ENCODE data around the gene AP3S2. TPM values are rescaled to one million over a fixed set of nuclear protein-coding genes. Genes with fewer than 3 reads are reported as not detected.

The AP3S2 gene
- total RNA-seq, 1 donor from 2014 or later: 16.0 TPM

DNA sequence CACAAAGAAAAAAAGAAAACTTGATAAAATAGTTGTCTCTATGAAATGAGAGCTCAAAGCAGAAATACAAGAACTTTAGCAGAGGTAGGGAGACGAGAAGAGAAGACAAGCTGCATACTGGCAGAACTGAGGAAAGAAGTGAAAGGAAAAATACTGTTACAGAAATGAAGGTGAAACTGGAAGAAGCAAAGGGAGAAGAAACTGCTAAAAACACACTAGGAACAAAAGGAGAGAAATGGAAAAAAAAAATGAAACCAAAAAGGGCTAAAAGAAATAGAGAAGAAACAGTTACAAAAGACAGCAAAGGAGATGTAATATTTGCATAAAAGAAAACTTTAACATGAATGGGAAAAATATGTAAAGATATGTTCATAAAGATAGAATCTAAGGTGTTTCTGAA lies 51.8 kb downstream of the AP3S2 start:
- Histone ChIP-seq H3K4me3 (no peak overlapping the region), H3K4me1 (peaks cover 0 to 21% of the 10 kb centered on the region in 2 donors), H3K36me3 (peaks cover 0 to 3% of the 10 kb centered on the region in 2 donors), H3K27ac (no peak overlapping the region), H3K9me3 (no peaks in the 10 kb centered on the region), H3K27me3 (no peaks in the 10 kb centered on the region)
- intact Hi-C loops (cut with DNase I): no loop called here
- TF ChIP-seq CTCF (IDR thresholded peaks at IDR 0.05): no peak
- no peak for DNase-seq (ENCODE audit: low spot score in 2 of 2)

- Histone ChIP-seq H3K27ac (no peak overlapping the region), H3K4me1 (peaks cover 3 to 25% of the 10 kb centered on the region in 2 donors), H3K27me3 (no peaks in the 10 kb centered on the region), H3K4me3 (no peak overlapping the region), H3K9me3 (no peaks in the 10 kb centered on the region), H3K36me3 (peaks cover 0 to 3% of the 10 kb centered on the region in 2 donors)
- TF ChIP-seq CTCF (IDR thresholded peaks at IDR 0.05): no peak
- intact Hi-C loops (cut with DNase I): no loop called here
- DNase-seq (ENCODE audit: low spot score in 2 of 2): no peak
Measured at GRCh38 chr15:89841306-89841705, 52.5 kb downstream of the AP3S2 start.

DNA sequence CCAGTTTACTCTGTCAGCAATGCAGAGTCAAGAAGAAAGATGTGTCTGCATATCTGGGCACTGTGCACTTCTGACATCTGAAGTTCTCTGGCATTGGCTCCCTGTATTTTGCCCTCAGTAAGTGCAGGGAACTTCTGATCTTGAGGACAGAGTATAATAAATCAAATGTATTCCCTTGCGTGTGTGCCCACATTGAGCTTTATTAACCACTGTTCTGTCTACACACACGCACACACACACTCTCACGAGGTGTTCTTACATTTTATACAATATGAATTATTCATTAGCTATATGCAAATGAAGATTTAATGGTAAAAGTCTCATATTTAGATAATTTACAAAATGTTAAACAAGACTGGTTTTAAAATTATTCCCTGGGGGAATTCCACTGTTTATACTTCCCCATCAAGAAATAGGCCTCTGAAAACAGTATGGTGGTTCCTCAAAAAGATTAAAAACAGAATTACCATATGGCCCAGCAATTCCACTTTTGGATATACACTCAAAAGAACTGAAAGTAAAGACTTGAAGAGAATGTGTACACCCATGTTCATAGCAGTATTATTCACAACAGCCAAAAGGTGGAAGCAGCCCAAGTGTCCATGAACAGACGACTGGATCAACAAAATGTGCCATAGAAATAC lies 54.5 kb downstream of the AP3S2 start:
- H3K4me3 ChIP-seq: no peak overlapping the region
- TF ChIP-seq CTCF (IDR thresholded peaks at IDR 0.05): no peak
- H3K9me3 ChIP-seq: no peaks in the 10 kb centered on the region
- H3K27me3 ChIP-seq: no peaks in the 10 kb centered on the region
- H3K27ac ChIP-seq: peak overlapping the region in 1 of 2 donors; percentile 86
- intact Hi-C loops (cut with DNase I): no loop called here
- DNase-seq (ENCODE audit: low spot score in 2 of 2): no peak
- peaks cover 6 to 26% of the 10 kb centered on the region in 2 donors for H3K4me1 ChIP-seq
- peaks cover 13 to 15% of the 10 kb centered on the region in 2 donors for H3K36me3 ChIP-seq

DNA sequence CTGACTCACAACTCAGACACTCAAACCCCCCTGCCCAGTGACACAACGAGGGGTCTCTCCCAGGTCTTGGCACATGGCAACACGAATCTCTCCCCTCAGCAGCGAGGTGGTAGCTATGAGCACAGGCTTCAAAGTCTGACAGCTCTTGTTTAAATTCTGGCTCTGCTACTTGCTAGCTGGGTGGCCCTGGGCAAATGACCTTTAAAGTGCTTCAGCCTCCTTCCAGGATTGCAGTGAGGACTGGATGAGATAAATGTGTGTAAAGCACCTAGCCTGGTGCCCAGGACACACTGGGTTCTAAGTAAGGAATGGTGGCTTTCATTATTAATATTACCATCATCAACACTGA lies 56.0 kb downstream of the AP3S2 start:
- Histone ChIP-seq H3K4me1 (peaks cover 6 to 26% of the 10 kb centered on the region in 2 donors), H3K36me3 (peaks cover 25 to 28% of the 10 kb centered on the region in 2 donors), H3K4me3 (no peak overlapping the region), H3K9me3 (no peaks in the 10 kb centered on the region), H3K27me3 (no peaks in the 10 kb centered on the region), H3K27ac (peak overlapping the region; percentile 65 to 86)
- DNase-seq (ENCODE audit: low spot score in 2 of 2): no peak
- intact Hi-C loops (cut with DNase I): no loop called here
- TF ChIP-seq CTCF (IDR thresholded peaks at IDR 0.05): no peak

GRCh38 chr15:89837134-89837829 lies 56.5 kb downstream of the AP3S2 start:
- Histone ChIP-seq H3K27ac (peak overlapping the region; percentile 65 to 86), H3K4me1 (peaks cover 6 to 26% of the 10 kb centered on the region in 2 donors), H3K27me3 (no peaks in the 10 kb centered on the region), H3K36me3 (peaks cover 25 to 28% of the 10 kb centered on the region in 2 donors), H3K4me3 (peak overlapping the region in 1 of 2 donors; percentile 3), H3K9me3 (no peaks in the 10 kb centered on the region)
- DNase-seq (ENCODE audit: low spot score in 2 of 2): peak in 1 of 2 donors; percentile 61
- intact Hi-C loops (cut with DNase I): no loop called here
- no peak for TF ChIP-seq CTCF (IDR thresholded peaks at IDR 0.05)
